Measurements from ENCODE around the gene THPO.

The THPO gene

DNA sequence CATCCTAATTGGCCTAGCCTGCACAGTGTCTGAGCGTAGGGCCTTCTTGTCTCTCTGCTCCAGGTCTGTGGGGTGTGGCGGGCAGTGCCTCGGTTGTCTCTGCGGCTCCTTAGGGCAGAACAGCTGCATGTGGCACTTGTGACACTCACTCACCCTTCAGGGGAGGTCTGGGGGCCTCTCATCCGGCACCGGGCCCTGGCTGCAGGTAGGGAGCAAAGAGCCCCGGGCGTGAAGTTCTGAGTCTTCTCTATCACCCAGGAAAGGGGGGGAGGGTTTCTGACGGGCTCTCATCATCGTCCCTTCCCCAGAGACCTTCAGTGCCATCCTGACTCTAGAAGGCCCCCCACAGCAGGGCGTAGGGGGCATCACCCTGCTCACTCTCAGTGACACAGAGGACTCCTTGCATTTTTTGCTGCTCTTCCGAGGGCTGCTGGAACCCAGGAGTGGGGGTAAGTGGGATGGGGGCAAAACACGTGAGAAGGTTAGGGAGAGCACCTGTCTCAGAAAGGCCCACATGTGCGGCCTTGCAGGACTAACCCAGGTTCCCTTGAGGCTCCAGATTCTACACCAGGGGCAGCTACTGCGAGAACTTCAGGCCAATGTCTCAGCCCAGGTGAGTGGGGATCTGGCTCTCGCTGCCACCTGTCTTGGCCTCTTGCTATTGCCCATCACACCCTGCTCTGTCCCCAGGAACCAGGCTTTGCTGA is 4.5 kb upstream of the THPO start:
- H3K36me3 ChIP-seq (replicated peaks; ENCODE audit: insufficient read depth, low read length): no peaks in the 10 kb centered on the region
- no peak overlapping the region for H3K4me3 ChIP-seq (ENCODE audit: low read length)
- peaks cover 65% of the 10 kb centered on the region for H3K27me3 ChIP-seq (replicated peaks; ENCODE audit: insufficient read depth, low read length)
- H3K4me1 ChIP-seq (ENCODE audit: low read length): peaks cover 5% of the 10 kb centered on the region; the same call in 1 of the 2 replicates
- no peaks in the 10 kb centered on the region for H4K20me1 ChIP-seq (ENCODE audit: insufficient read depth, low read length)
- DNase-seq: no peak
- no peak overlapping the region for H2AFZ ChIP-seq (ENCODE audit: low read length)
- no peaks in the 10 kb centered on the region for H3K9me2 ChIP-seq (replicated peaks; ENCODE audit: insufficient read depth, low read length)
- TF ChIP-seq, protein P1, sequence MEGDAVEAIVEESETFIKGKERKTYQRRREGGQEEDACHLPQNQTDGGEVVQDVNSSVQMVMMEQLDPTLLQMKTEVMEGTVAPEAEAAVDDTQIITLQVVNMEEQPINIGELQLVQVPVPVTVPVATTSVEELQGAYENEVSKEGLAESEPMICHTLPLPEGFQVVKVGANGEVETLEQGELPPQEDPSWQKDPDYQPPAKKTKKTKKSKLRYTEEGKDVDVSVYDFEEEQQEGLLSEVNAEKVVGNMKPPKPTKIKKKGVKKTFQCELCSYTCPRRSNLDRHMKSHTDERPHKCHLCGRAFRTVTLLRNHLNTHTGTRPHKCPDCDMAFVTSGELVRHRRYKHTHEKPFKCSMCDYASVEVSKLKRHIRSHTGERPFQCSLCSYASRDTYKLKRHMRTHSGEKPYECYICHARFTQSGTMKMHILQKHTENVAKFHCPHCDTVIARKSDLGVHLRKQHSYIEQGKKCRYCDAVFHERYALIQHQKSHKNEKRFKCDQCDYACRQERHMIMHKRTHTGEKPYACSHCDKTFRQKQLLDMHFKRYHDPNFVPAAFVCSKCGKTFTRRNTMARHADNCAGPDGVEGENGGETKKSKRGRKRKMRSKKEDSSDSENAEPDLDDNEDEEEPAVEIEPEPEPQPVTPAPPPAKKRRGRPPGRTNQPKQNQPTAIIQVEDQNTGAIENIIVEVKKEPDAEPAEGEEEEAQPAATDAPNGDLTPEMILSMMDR (IDR thresholded peaks at IDR 0.05; ENCODE audit: low read length): no peak
- no peak for TF ChIP-seq EZH2 (optimal IDR thresholded peaks at IDR 0.05; ENCODE audit: low read depth, low read length)
- TF ChIP-seq EZH2phosphoT487 (IDR thresholded peaks at IDR 0.05; ENCODE audit: low read length): no peak
- no peak overlapping the region for H3K4me2 ChIP-seq (ENCODE audit: low read depth, low read length)
- no peak overlapping the region for H3K9ac ChIP-seq (ENCODE audit: low read length)
- no peaks in the 10 kb centered on the region for H3K79me2 ChIP-seq (ENCODE audit: low read length)
- H3F3A ChIP-seq (ENCODE audit: insufficient read depth, low read length): no peaks in the 10 kb centered on the region
- no peak overlapping the region for H3K27ac ChIP-seq (ENCODE audit: low read length)
- no peaks in the 10 kb centered on the region for H3K9me3 ChIP-seq (replicated peaks; ENCODE audit: insufficient read depth, low read length)

DNA sequence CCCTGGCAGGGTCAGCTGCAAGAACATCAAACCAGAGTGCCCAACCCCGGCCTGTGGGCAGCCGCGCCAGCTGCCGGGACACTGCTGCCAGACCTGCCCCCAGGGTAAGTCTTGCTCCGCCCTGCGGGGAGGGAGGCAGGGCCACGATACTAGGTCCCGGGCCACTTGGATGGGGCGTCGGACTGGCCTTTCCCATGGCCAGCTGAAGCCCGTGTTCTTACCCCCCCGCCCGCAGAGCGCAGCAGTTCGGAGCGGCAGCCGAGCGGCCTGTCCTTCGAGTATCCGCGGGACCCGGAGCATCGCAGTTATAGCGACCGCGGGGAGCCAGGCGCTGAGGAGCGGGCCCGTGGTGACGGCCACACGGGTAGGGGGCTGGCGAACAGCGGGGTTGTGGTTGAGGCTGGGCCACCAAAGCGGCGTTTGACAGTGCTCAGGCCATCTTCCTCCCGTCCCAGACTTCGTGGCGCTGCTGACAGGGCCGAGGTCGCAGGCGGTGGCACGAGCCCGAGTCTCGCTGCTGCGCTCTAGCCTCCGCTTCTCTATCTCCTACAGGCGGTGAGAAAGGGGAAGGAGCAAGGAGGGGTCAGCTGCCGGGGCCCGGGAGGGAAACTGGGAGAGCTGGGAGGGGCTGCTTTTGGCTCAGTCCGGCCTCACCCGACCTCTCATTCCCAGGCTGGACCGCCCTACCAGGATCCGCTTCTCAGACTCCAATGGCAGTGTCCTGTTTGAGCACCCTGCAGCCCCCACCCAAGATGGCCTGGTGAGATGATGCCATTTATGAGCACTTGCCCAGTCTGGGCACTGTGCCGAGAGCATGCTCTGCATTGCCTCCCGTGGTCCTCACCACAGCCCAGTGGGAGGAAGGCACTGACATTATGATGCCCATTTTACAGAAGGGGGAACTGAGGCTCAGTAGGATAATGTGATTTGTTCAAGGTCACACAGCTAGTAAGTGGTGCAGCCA is 3.5 kb upstream of the THPO start:
- no peak for DNase-seq
- no peaks in the 10 kb centered on the region for H3F3A ChIP-seq (ENCODE audit: insufficient read depth, low read length)
- peaks cover 64% of the 10 kb centered on the region for H3K27me3 ChIP-seq (replicated peaks; ENCODE audit: insufficient read depth, low read length)
- H3K27ac ChIP-seq (ENCODE audit: low read length): no peak overlapping the region
- no peaks in the 10 kb centered on the region for H3K9me2 ChIP-seq (replicated peaks; ENCODE audit: insufficient read depth, low read length)
- H3K79me2 ChIP-seq (ENCODE audit: low read length): no peaks in the 10 kb centered on the region
- H3K4me1 ChIP-seq (ENCODE audit: low read length): peaks cover 5% of the 10 kb centered on the region; the same call in 1 of the 2 replicates
- H3K9ac ChIP-seq (ENCODE audit: low read length): no peak overlapping the region
- H4K20me1 ChIP-seq (ENCODE audit: insufficient read depth, low read length): no peaks in the 10 kb centered on the region
- no peaks in the 10 kb centered on the region for H3K9me3 ChIP-seq (replicated peaks; ENCODE audit: insufficient read depth, low read length)
- no peak overlapping the region for H3K4me3 ChIP-seq (ENCODE audit: low read length)
- peak overlapping the region; percentile 53; the same call in 1 of the 2 replicates for H2AFZ ChIP-seq (ENCODE audit: low read length)
- TF ChIP-seq EZH2phosphoT487 (IDR thresholded peaks at IDR 0.05; ENCODE audit: low read length): no peak
- no peak for TF ChIP-seq EZH2 (optimal IDR thresholded peaks at IDR 0.05; ENCODE audit: low read depth, low read length)
- TF ChIP-seq, protein P1 (IDR thresholded peaks at IDR 0.05; ENCODE audit: low read length): no peak
- H3K4me2 ChIP-seq (ENCODE audit: low read depth, low read length): peak overlapping the region; percentile 96; the same call in 1 of the 2 replicates
- no peaks in the 10 kb centered on the region for H3K36me3 ChIP-seq (replicated peaks; ENCODE audit: insufficient read depth, low read length)

DNA sequence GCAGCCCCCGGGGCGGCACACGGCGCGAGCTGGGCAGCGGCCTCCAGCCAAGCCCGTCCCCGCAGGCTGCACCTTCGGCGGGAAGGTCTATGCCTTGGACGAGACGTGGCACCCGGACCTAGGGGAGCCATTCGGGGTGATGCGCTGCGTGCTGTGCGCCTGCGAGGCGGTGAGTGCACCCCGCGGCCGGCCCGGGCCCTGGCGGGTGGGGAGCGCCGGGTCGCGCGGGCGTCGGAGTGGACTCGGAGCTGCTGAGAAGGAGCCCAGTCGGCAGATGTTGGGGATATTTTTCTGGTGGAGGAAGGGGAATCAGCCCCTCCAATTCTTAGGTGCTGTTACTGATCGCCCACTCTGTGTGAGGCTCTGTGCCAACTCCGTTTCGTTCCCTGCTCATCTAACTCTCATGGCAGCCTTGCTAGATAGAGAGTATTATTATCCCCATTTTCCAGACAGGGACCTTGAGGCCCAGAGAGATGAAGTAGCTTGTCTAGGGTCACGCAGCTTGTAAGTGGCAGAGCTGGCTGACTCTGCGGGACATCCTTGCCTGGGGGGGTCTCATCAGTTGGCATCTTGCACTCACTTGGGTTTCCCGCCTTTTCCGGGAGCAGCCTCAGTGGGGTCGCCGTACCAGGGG is 2.7 kb upstream of the THPO start:
- peak; percentile 94 for TF ChIP-seq EZH2 (optimal IDR thresholded peaks at IDR 0.05; ENCODE audit: low read depth, low read length)
- no peak for TF ChIP-seq EZH2phosphoT487 (IDR thresholded peaks at IDR 0.05; ENCODE audit: low read length)
- peaks cover 5% of the 10 kb centered on the region; the same call in 1 of the 2 replicates for H3K4me1 ChIP-seq (ENCODE audit: low read length)
- H3K4me2 ChIP-seq (ENCODE audit: low read depth, low read length): peak overlapping the region; percentile 96
- H3K9ac ChIP-seq (ENCODE audit: low read length): no peak overlapping the region
- no peaks in the 10 kb centered on the region for H4K20me1 ChIP-seq (ENCODE audit: insufficient read depth, low read length)
- H3F3A ChIP-seq (ENCODE audit: insufficient read depth, low read length): no peaks in the 10 kb centered on the region
- no peak overlapping the region for H3K27ac ChIP-seq (ENCODE audit: low read length)
- no peaks in the 10 kb centered on the region for H3K9me2 ChIP-seq (replicated peaks; ENCODE audit: insufficient read depth, low read length)
- H3K79me2 ChIP-seq (ENCODE audit: low read length): no peaks in the 10 kb centered on the region
- no peaks in the 10 kb centered on the region for H3K9me3 ChIP-seq (replicated peaks; ENCODE audit: insufficient read depth, low read length)
- no peak for DNase-seq
- H3K4me3 ChIP-seq (ENCODE audit: low read length): peak overlapping the region; percentile 51
- H3K27me3 ChIP-seq (replicated peaks; ENCODE audit: insufficient read depth, low read length): peaks cover 64% of the 10 kb centered on the region
- no peaks in the 10 kb centered on the region for H3K36me3 ChIP-seq (replicated peaks; ENCODE audit: insufficient read depth, low read length)
- H2AFZ ChIP-seq (ENCODE audit: low read length): peak overlapping the region; percentile 53

Data from MM.1S (cell line).